B cell (primary cell): ENCODE data around the gene TACR2. TPM values are rescaled to one million over a fixed set of nuclear protein-coding genes. Genes with fewer than 3 reads are reported as not detected.

ENCODE experiments used
- ATAC-seq: fragments of 200-7000 bp; cut with Tn5 transposase; one replicate; pipeline ENCODE4 v1.10.0; 2021; ENCODE audit warnings: low read depth, mild to moderate bottlenecking, moderate number of reproducible peaks, moderate library complexity
- CTCF ChIA-PET: fragments of 350-600 bp; sonication (Branson Sonifier 250); formaldehyde crosslinking; loops from one replicate; lab custom pipeline; 2021; ENCODE audit warnings: antibody characterized with exemption, inconsistent platforms; lab: Charles Lee
- POLR2A ChIA-PET: fragments of 350-600 bp; sonication (Branson Sonifier 250); formaldehyde crosslinking; loops from one replicate; lab custom pipeline; 2021; ENCODE audit warnings: antibody characterized with exemption; lab: Charles Lee
- DNase-seq: peaks from one replicate; pipeline ENCODE4 v3.0.0; 2013
- H2AFZ ChIP-seq: 2 replicates; pipeline ENCODE4 v1.6.1; 2012; ENCODE audit warnings: mild to moderate bottlenecking, low read depth, low read length; ENCODE audit not compliant: insufficient read depth, poor library complexity, severe bottlenecking
- H3K27ac ChIP-seq, 2 donors: 1 replicate in 1 of 2; 2 replicates in 1 of 2; pipeline ENCODE4 v1.5.1; 2012 to 2013; ENCODE audit warnings: low read length in 2 of 2, mild to moderate bottlenecking in 2 of 2, moderate library complexity in 1 of 2
- H3K27me3 ChIP-seq, 4 experiments: fragments of 200-600 bp in 1 of 4; sonication (generic) in 1 of 4; replicated peaks in 1 of 4; 1 replicate in 2 of 4; 2 replicates in 2 of 4; pipeline versions ENCODE4 v1.6.1 to v1.7.0; 2013 to 2016; ENCODE audit warnings: low read length in 3 of 4, mild to moderate bottlenecking in 2 of 4, mixed read lengths in 1 of 4, moderate library complexity in 1 of 4; ENCODE audit not compliant: insufficient read depth in 4 of 4, control insufficient read depth in 3 of 4; ENCODE audit errors: control extremely low read depth in 1 of 4
- H3K36me3 ChIP-seq, 2 experiments: replicated peaks in 1 of 2; 1 replicate in 1 of 2; 2 replicates in 1 of 2; pipeline versions ENCODE4 v1.6.1 to v1.7.1; 2013; ENCODE audit warnings: low read length in 1 of 2; ENCODE audit not compliant: insufficient read depth in 2 of 2, control insufficient read depth in 1 of 2; ENCODE audit errors: control extremely low read depth in 1 of 2, extremely low read depth in 1 of 2
- H3K4me1 ChIP-seq, 2 donors: fragments of 200-600 bp in 1 of 2; sonication (generic) in 1 of 2; 1 replicate in 1 of 2; 2 replicates in 1 of 2; pipeline versions ENCODE4 v1.5.1 to v1.6.1; 2013 to 2017; ENCODE audit warnings: low read length in 2 of 2; ENCODE audit not compliant: control insufficient read depth in 2 of 2, insufficient read depth in 2 of 2
- H3K4me2 ChIP-seq: replicated peaks from 2 replicates; pipeline ENCODE3; 2012; ENCODE audit warnings: mild to moderate bottlenecking, low read depth, low read length; ENCODE audit not compliant: poor library complexity, severe bottlenecking
- H3K4me3 ChIP-seq, 5 experiments: fragments of 200-600 bp in 1 of 5; sonication (generic) in 1 of 5; 1 replicate in 3 of 5; 2 replicates in 2 of 5; pipeline versions ENCODE4 v1.5.1 to v1.7.0; 2011 to 2016; ENCODE audit warnings: low read length in 4 of 5, mild to moderate bottlenecking in 4 of 5, low read depth in 2 of 5, control low read depth in 1 of 5, moderate library complexity in 1 of 5; ENCODE audit not compliant: insufficient read depth in 1 of 5; ENCODE audit errors: control extremely low read depth in 1 of 5, extremely low read depth in 1 of 5
- H3K79me2 ChIP-seq: fragments of 200-600 bp; sonication (generic); one replicate; pipeline ENCODE4 v1.6.0; 2016; ENCODE audit warnings: low read length; ENCODE audit not compliant: control insufficient read depth, insufficient read depth
- H3K9ac ChIP-seq: fragments of 200-600 bp; sonication (generic); 2 replicates; pipeline ENCODE4 v1.6.1; 2017; ENCODE audit warnings: mild to moderate bottlenecking, low read length, moderate library complexity
- H3K9me3 ChIP-seq, 3 donors: one replicate each; pipeline versions ENCODE4 v1.6.1 to v1.7.1; 2013; ENCODE audit warnings: low read length in 2 of 3; ENCODE audit not compliant: control insufficient read depth in 2 of 3, insufficient read depth in 1 of 3; ENCODE audit errors: control extremely low read depth in 1 of 3
- H4K20me1 ChIP-seq: 2 replicates; pipeline ENCODE4 v1.6.0; 2012; ENCODE audit warnings: mild to moderate bottlenecking, low read length; ENCODE audit not compliant: insufficient read depth, control insufficient read depth, poor library complexity, severe bottlenecking
- H3K27ac Mint-ChIP-seq: one replicate; pipeline ENCODE4 v1.8.0; 2021; ENCODE audit warnings: mixed read lengths
- H3K27me3 Mint-ChIP-seq: one replicate; pipeline ENCODE4 v1.8.0; 2021; ENCODE audit warnings: mixed read lengths
- H3K4me1 Mint-ChIP-seq: one replicate; pipeline ENCODE4 v1.8.0; 2021; ENCODE audit warnings: mixed read lengths
- H3K4me3 Mint-ChIP-seq: one replicate; pipeline ENCODE4 v1.8.0; 2021; ENCODE audit warnings: mixed read lengths
- H3K9me3 Mint-ChIP-seq: one replicate; pipeline ENCODE4 v1.8.0; 2022; ENCODE audit warnings: mixed read lengths; ENCODE audit not compliant: insufficient read depth
- CTCF ChIP-seq: fragments of 200-600 bp; IDR thresholded peaks from one replicate; pipeline ENCODE4 v1.8.0; 2022; ENCODE audit warnings: antibody characterized with exemption, mild to moderate bottlenecking
- EZH2 ChIP-seq: IDR thresholded peaks from 2 replicates; pipeline ENCODE4 v1.6.1; 2012; ENCODE audit warnings: borderline replicate concordance, low read depth, mild to moderate bottlenecking, moderate library complexity, low read length; ENCODE audit not compliant: insufficient read depth, poor library complexity, severe bottlenecking
- WGBS: methylation state at CpG from one replicate; pipeline ENCODE4 v1.1.5; 2013; ENCODE audit warnings: missing lambda C conversion rate; ENCODE audit not compliant: insufficient coverage; 5-methylcytosine and 5-hydroxymethylcytosine counted together
- intact Hi-C: fragments of 100-400 bp; cut with micrococcal nuclease; formaldehyde crosslinking; loops from one replicate; pipeline ENCODE4 v1.10.0; 2022
- polyA plus RNA-seq: library from polyadenylated mRNA; depleted of rRNA; stranded (reverse); fragments of >200 nt; gene quantifications from 2 replicates; pipeline ENCODE4 v1.2.3, GENCODE V29; 2012
- total RNA-seq, 2 donors: library from RNA; stranded (reverse); fragments of 120-200 nt in 1 of 2; gene quantifications; 1 replicate in 1 of 2; 2 replicates in 1 of 2; pipeline versions ENCODE4 v1.2.3 to v1.2.4, GENCODE V29; 2013 to 2022

The TACR2 gene
- total and polyA plus RNA-seq, 2 donors (not counting 1 experiment from before 2014, with no cell fraction given): 0.18 TPM; not detected in 1

GRCh38 chr10:69412232-69412790, 4.4 kb downstream of the TACR2 start:
- Histone ChIP-seq H3K4me1 (peaks cover 21 to 39% of the 10 kb centered on the region in 2 donors), H3K79me2 (no peaks in the 10 kb centered on the region), H3K4me3 (no peak overlapping the region), H2AFZ (no peak overlapping the region), H3K36me3 (no peaks in the 10 kb centered on the region), H3K9ac (no peak overlapping the region), H3K27me3 (peaks cover 0 to 4% (median 1%) of the 10 kb centered on the region in 4 experiments), H3K4me2 (no peak overlapping the region), H3K27ac (no peak overlapping the region), H3K9me3 (peaks cover 0 to 9% (median 0%) of the 10 kb centered on the region in 3 donors), H4K20me1 (no peaks in the 10 kb centered on the region)
- ChIA-PET POLR2A (no interaction called here), CTCF (interaction anchor here (0.6 to 1.3 kb wide), 3 partner anchors 18 to 1200 kb away, joined by 3 to 4 read pairs (median 3); no protein-coding TSS in a partner anchor)
- WGBS: 60% methylated on average over 3 of the region's 3 CpGs
- Mint-ChIP-seq H3K4me3 (no peak overlapping the region), H3K4me1 (peaks cover 27% of the 10 kb centered on the region), H3K9me3 (no peaks in the 10 kb centered on the region), H3K27ac (no peak overlapping the region), H3K27me3 (peaks cover 15% of the 10 kb centered on the region)
- TF ChIP-seq CTCF (no peak), EZH2 (no peak)
- intact Hi-C loops: no loop called here
- no peak for ATAC-seq
- DNase-seq: no peak

GRCh38 chr10:69411476-69411875, 5.2 kb downstream of the TACR2 start:
- ATAC-seq (no peak), DNase-seq (no peak)
- no peaks in the 10 kb centered on the region for H3K9me3 Mint-ChIP-seq
- Histone ChIP-seq H2AFZ (no peak overlapping the region), H3K36me3 (no peaks in the 10 kb centered on the region), H3K27me3 (peaks cover 0 to 4% (median 1%) of the 10 kb centered on the region in 4 experiments), H3K4me3 (no peak overlapping the region), H3K4me2 (no peak overlapping the region), H3K27ac (no peak overlapping the region), H3K79me2 (no peaks in the 10 kb centered on the region), H3K4me1 (peaks cover 21 to 39% of the 10 kb centered on the region in 2 donors), H4K20me1 (no peaks in the 10 kb centered on the region), H3K9me3 (peaks cover 0 to 9% (median 0%) of the 10 kb centered on the region in 3 donors), H3K9ac (no peak overlapping the region)
- TF ChIP-seq EZH2 (no peak), CTCF (no peak)
- peaks cover 27% of the 10 kb centered on the region for H3K4me1 Mint-ChIP-seq
- 89% methylated on average over 4 of the region's 4 CpGs for WGBS
- ChIA-PET CTCF (interaction anchor here (1.1 to 1.3 kb wide), 4 partner anchors 17 to 94 kb away, joined by 3 to 4 read pairs (median 4); no protein-coding TSS in a partner anchor), POLR2A (no interaction called here)
- peaks cover 15% of the 10 kb centered on the region for H3K27me3 Mint-ChIP-seq
- intact Hi-C loops: no loop called here
- no peak overlapping the region for H3K4me3 Mint-ChIP-seq
- H3K27ac Mint-ChIP-seq: peak overlapping the region; percentile 5
